ENCODE results near the gene TXNDC16. TPM values are rescaled to one million over a fixed set of nuclear protein-coding genes. Genes with fewer than 3 reads are reported as not detected.
A peak's percentile ranks its signal among the peaks of the same experiment; 100 is the strongest.

Gene TXNDC16
- total RNA-seq, 1 experiment from 2014 or later, result 13.2 TPM

DNA sequence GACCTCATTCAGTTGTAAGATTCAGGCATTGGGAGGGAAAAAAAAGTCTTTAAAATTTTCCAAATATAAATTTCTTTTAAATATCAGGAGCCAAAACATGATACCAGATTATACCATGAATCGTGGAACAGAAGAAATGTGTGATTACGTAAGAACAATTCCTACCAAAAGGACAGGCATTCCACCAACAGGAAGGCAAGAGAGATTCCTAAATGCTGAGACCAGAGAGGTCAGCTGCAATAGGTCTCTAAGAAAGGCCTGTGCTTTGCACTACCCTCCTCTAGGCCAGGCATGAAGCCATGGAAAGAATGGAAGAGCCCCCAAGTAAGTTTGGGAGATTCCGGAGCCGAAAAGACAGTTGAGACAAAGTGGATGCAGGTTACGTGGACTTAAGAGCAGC, 154.5 kb downstream of the TXNDC16 start:
- no peak overlapping the region for H3K4ac ChIP-seq (ENCODE audit: low read depth, low read length)
- no peak overlapping the region for H2AK5ac ChIP-seq (ENCODE audit: insufficient read length, low read length)
- no peak overlapping the region for H3K56ac ChIP-seq (ENCODE audit: insufficient read length, low read depth, low read length)
- no peak overlapping the region for H3T11ph ChIP-seq (ENCODE audit: low read length)
- H3K27me3 ChIP-seq (ENCODE audit: insufficient read depth, low read length), result no peaks in the 10 kb centered on the region
- H2BK5ac ChIP-seq (ENCODE audit: insufficient read length, low read length), result no peak overlapping the region
- H3K79me2 ChIP-seq (ENCODE audit: insufficient read depth, low read length), result no peaks in the 10 kb centered on the region
- H3K4me3 Mint-ChIP-seq, result no peak overlapping the region
- no peaks in the 10 kb centered on the region for H3K79me1 ChIP-seq (ENCODE audit: insufficient read depth, low read depth, low read length, poor library complexity, severe bottlenecking)
- no peak overlapping the region for H4K91ac ChIP-seq (ENCODE audit: insufficient read length, low read depth, low read length)
- H3K14ac ChIP-seq (ENCODE audit: insufficient read depth, low read length), result no peak overlapping the region
- peaks cover 0 to 4% (median 0%) of the 10 kb centered on the region in 3 experiments; a peak in 1 of 7 replicates for H3K36me3 Mint-ChIP-seq (ENCODE audit: insufficient read depth in 1 of 3, low read depth in 3 of 3)
- DNase-seq, result no peak
- no peak overlapping the region for H3K23ac ChIP-seq (ENCODE audit: insufficient read length, low read depth, low read length)
- H4K20me1 ChIP-seq (ENCODE audit: control insufficient read depth, insufficient read depth, insufficient read length), result no peaks in the 10 kb centered on the region
- H3K27ac Mint-ChIP-seq, result peak overlapping the region in 1 of 3 experiments; percentile 60; a peak in 1 of 7 replicates
- H4K8ac ChIP-seq (replicated peaks; ENCODE audit: insufficient read length, low read depth, low read length), result no peak overlapping the region
- no peaks in the 10 kb centered on the region for H3K9me3 ChIP-seq (ENCODE audit: control insufficient read depth, low read depth, low read length)
- TF ChIP-seq, protein P1, sequence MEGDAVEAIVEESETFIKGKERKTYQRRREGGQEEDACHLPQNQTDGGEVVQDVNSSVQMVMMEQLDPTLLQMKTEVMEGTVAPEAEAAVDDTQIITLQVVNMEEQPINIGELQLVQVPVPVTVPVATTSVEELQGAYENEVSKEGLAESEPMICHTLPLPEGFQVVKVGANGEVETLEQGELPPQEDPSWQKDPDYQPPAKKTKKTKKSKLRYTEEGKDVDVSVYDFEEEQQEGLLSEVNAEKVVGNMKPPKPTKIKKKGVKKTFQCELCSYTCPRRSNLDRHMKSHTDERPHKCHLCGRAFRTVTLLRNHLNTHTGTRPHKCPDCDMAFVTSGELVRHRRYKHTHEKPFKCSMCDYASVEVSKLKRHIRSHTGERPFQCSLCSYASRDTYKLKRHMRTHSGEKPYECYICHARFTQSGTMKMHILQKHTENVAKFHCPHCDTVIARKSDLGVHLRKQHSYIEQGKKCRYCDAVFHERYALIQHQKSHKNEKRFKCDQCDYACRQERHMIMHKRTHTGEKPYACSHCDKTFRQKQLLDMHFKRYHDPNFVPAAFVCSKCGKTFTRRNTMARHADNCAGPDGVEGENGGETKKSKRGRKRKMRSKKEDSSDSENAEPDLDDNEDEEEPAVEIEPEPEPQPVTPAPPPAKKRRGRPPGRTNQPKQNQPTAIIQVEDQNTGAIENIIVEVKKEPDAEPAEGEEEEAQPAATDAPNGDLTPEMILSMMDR (conservative IDR thresholded peaks at IDR 0.05), result no peak
- H3K4me1 ChIP-seq (ENCODE audit: insufficient read depth, low read length), result no peaks in the 10 kb centered on the region; the same call in 1 of the 2 replicates
- H3K27me3 Mint-ChIP-seq (ENCODE audit: low read depth), result no peaks in the 10 kb centered on the region
- no peak overlapping the region for H3K9ac ChIP-seq (ENCODE audit: extremely low read depth, insufficient read length, low read length)
- no peak overlapping the region for H2BK20ac ChIP-seq (ENCODE audit: low read depth, low read length, poor library complexity, severe bottlenecking)
- H2BK120ac ChIP-seq (ENCODE audit: low read depth, low read length, poor library complexity, severe bottlenecking), result no peak overlapping the region
- H2AFZ ChIP-seq (ENCODE audit: low read length), result no peak overlapping the region
- no peaks in the 10 kb centered on the region for H3K23me2 ChIP-seq (ENCODE audit: insufficient read length, low read depth, low read length, poor library complexity, severe bottlenecking)
- peaks cover 0 to 4% of the 10 kb centered on the region in 2 experiments; a peak in 1 of 4 replicates for H3K4me1 Mint-ChIP-seq
- no CpG with 5 or more reads among the region's 5 CpGs for WGBS (ENCODE audit: extremely low coverage, insufficient read length, low lambda C conversion rate)
- peaks cover 3 to 7% of the 10 kb centered on the region in 2 experiments; a peak in 3 of 5 replicates for H3K9me3 Mint-ChIP-seq
- no peak overlapping the region for H3K4me2 ChIP-seq (ENCODE audit: insufficient read depth, insufficient read length, low read length)
- H2BK12ac ChIP-seq (ENCODE audit: insufficient read length, low read depth, low read length), result no peak overlapping the region
- no peak overlapping the region for H3K27ac ChIP-seq (ENCODE audit: insufficient read length, low read depth, low read length)
- no peak overlapping the region for H4K5ac ChIP-seq (ENCODE audit: insufficient read length, low read depth, low read length)
- no peak overlapping the region for H3K18ac ChIP-seq (ENCODE audit: insufficient read length, low read depth, low read length)
- no peak overlapping the region for H2BK15ac ChIP-seq (ENCODE audit: low read depth, low read length)

All from H9 (cell line).